Endometrial microvascular endothelial cells (primary cell): ENCODE measurements around the gene IP6K1. TPM values are rescaled to one million over a fixed set of nuclear protein-coding genes. Genes with fewer than 3 reads are reported as not detected.

Experiments
- in situ Hi-C: cut with HindIII; loops from 2 replicates; pipeline ENCODE4 v1.10.0; 2017; ENCODE audit warnings: low sequenced_read_pairs, low pct_unique_long_range_greater_than_20kb; ENCODE audit errors: inconsistent ontology term
- total RNA-seq: library from RNA; depleted of rRNA; stranded (reverse); fragments of >200 nt; gene quantifications from one replicate; pipeline ENCODE4 v1.2.3, GENCODE V29; 2015; ENCODE audit errors: inconsistent ontology term

The IP6K1 gene
- total RNA-seq, 1 donor from 2014 or later = 38.7 TPM

GRCh38 chr3:49733551-49733950, 52.8 kb downstream of the IP6K1 start:
- in situ Hi-C loops = loop anchor here (25.0 kb wide), 1 partner anchor 129 kb away; the partner anchor contains the start of genes CAMKV and TRAIP

GRCh38 chr3:49732597-49732996, 53.7 kb downstream of the IP6K1 start:
- in situ Hi-C loops = loop anchor here (25.0 kb wide), 1 partner anchor 130 kb away; the partner anchor contains the start of genes CAMKV and TRAIP

GRCh38 chr3:49729966-49730609, 56.3 kb downstream of the IP6K1 start:
- in situ Hi-C loops = loop anchor here (25.0 kb wide), 1 partner anchor 132 kb away; the partner anchor contains the start of genes CAMKV and TRAIP

GRCh38 chr3:49727924-49728361, 58.4 kb downstream of the IP6K1 start:
- in situ Hi-C loops = loop anchor here (25.0 kb wide), 1 partner anchor 134 kb away; the partner anchor contains the start of genes CAMKV and TRAIP

GRCh38 chr3:49727154-49727923, 59.0 kb downstream of the IP6K1 start:
- in situ Hi-C loops = loop anchor here (25.0 kb wide), 1 partner anchor 135 kb away; the partner anchor contains the start of genes CAMKV and TRAIP

GRCh38 chr3:49725906-49726681, 60.2 kb downstream of the IP6K1 start:
- in situ Hi-C loops = loop anchor here (25.0 kb wide), 1 partner anchor 136 kb away; the partner anchor contains the start of genes CAMKV and TRAIP

- in situ Hi-C loops = no loop called here
Observed at GRCh38 chr3:49724586-49724985, 61.8 kb downstream of the IP6K1 start.

GRCh38 chr3:49723628-49724551, 62.5 kb downstream of the IP6K1 start, which contains the start of gene GMPPB:
TSS of gene GMPPB (minus strand) at chr3:49723951. CDS start at chr3:49723726, 225 bp downstream.
- in situ Hi-C loops = no loop called here

GRCh38 chr3:49723296-49723627, 63.1 kb downstream of the IP6K1 start:
- in situ Hi-C loops = no loop called here

- in situ Hi-C loops = no loop called here
Observed at GRCh38 chr3:49722896-49723295, 63.4 kb downstream of the IP6K1 start.

GRCh38 chr3:49721896-49722781, 64.2 kb downstream of the IP6K1 start:
- in situ Hi-C loops = no loop called here

GRCh38 chr3:49721596-49721895, 64.8 kb downstream of the IP6K1 start:
- in situ Hi-C loops = no loop called here

- in situ Hi-C loops = no loop called here
Observed at GRCh38 chr3:49720855-49721595, 65.3 kb downstream of the IP6K1 start.

GRCh38 chr3:49719214-49719884, 67.0 kb downstream of the IP6K1 start, which contains the start of gene AMIGO3:
TSS of gene AMIGO3 (minus strand) at chr3:49719684. CDS start at chr3:49719465, 219 bp downstream.
- in situ Hi-C loops = no loop called here

GRCh38 chr3:49718858-49719213, 67.5 kb downstream of the IP6K1 start:
- in situ Hi-C loops = no loop called here
